HG03159 (cell line): ENCODE results near the gene TOGARAM2.
"Not testable (repeated sequence)": the region's sequence is repeated elsewhere in the genome, so short reads cannot be mapped to it uniquely, and the experiment has no call there.

Experiments used
- ATAC-seq: cut with Tn5 transposase; IDR thresholded peaks from one replicate; pipeline ENCODE4 v1.9.1; 2021; ENCODE audit warnings: mild to moderate bottlenecking, moderate library complexity; ENCODE audit not compliant: unreplicated experiment

The TOGARAM2 gene

DNA sequence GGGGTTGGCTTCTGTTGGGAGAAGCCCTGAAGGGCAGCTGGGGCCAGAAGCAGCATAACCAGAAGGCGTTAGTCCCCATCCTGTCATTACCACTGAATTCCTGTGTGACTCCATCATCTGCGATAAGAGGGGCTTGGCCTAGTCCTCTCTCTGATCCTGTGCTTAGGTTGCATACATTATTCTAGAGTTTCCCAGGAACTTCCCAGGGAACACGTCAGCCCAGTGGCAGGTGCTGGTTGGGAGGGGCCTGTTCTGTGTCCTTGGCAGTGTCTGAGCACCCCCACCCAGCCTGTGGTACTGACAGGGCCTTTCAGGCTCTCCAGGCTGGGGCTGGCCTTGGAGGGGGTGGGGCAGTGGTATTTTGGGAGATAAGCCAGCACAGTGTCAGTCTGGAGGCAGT is 4.5 kb upstream of the TOGARAM2 start:
- no peak for ATAC-seq

GRCh38 chr2:28977176-28977875 is 3.8 kb upstream of the TOGARAM2 start:
- ATAC-seq = no peak

- not testable (repeated sequence) for ATAC-seq
Measured at GRCh38 chr2:28978001-28978400, 3.1 kb upstream of the TOGARAM2 start.

DNA sequence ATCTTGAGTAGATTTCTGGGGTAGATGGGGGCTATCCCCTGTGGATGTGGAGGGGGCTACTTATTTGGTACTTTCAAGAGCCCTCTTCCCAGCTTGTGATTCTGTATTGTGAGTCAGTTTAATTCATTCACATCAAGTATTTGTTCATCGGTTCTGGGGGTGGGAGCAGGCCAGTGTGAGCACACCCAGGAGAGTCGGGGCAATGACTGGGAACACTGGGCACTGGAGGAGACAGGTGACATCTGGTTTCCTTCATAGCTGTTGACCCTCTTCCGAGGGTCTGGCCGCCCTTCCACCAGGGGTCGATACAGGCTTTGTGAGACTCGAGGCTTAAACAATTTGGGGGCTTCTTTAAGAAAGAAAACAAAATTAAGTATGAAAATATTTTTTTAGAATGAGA is 2.5 kb upstream of the TOGARAM2 start:
- ATAC-seq = no peak

DNA sequence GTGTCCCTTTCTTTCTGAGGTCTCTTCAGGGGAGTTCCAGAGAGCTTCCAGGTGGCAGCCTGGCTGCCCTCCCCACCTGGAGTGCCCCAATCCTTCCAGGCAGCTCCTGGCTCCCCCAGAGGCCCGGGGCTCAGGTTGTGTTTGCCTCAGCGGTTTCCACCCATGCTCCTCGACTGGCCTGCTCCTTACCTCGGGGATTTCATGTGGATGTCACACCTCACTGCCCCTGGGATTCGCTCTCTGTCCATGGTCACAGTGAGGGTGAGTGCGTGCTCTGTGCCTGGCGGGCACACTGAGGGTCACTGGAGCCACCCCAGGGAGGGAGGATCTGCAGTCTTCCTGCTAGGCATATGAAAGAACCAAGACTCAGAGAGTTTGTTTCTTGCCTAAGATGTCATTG is 2.1 kb upstream of the TOGARAM2 start:
- ATAC-seq = no peak

GRCh38 chr2:28979576-28980366 is 1.3 kb upstream of the TOGARAM2 start:
- no peak for ATAC-seq

DNA sequence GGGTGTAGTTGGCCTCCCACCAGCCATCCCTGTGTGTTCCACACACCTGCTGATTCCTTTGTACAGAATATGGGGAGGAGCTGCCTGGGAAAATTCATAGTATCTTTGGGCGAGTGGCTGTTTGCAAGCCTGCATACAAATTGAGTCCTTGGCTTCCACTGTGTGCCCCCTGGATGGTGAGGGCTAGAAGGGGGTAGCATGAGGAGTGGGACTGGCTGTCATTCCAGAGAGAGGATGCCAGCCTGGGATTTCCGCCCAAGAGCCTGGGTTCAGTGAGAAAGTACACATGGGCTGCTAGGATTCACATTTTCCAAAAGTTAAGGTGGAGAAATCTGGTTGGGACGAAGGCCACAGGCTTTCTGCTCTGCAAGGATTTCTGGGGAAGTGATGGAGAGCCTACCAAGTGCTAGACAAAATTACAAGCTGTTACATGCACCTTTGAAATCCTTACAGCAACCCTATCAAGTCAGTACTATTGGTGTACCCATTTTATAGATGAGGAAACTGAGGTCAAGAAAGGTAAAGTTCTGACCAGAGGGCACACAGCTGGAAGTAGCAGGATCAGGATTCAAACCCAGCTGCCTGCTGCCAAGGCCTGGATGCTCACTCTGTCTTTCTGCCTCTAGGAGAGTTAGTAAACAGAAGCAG is 606 bp upstream of the TOGARAM2 start:
- ATAC-seq = no peak

GRCh38 chr2:28981620-28982376 is 700 bp downstream of the TOGARAM2 start:
- ATAC-seq = no peak

DNA sequence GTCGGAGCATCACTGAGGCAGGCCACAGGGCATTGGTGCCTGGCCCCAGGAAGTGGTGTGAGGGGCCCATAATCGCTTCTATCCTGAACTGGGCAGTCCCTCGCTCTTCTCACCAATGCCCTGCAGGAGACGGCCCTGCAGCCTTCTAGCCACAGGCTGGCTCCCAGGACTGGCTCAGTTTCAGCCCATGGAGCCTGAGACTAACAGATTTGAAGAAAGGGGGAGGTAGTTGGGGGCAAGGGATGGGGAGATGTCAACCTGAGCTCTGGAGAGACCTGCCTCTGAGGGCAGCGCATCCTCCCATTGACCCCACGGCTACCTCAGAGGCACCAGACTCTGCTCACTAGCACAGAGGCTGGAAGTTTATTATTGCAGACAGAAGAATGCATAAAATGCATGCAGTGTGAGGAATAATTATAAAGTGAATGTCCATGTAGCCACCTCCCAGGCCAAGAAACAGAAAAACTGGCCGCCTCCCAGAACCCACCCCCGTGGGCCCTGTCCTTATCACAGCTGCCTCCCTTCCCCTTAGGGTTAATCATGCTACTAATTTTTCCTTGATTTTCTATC is 1.4 kb downstream of the TOGARAM2 start:
- ATAC-seq = no peak

DNA sequence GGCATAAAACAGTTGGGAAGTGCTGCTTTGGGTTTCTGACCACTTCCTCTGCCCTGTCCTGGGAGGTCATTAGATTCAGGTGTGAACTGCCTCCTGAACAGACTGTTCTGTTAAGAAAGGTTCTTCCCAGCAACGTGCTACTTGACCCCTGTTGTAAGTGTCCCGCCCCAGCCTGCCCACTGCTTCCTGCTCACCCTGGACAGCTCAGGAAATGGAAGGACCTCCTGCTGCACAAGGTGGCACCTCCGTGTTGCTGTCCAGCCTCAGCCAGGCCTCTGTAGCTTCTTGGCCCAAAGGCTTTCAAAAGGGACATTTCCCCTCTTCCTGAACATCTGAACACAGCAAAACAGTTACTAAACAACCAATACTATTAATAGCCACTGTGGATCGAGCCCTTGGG is 5.3 kb downstream of the TOGARAM2 start:
- no peak for ATAC-seq

- no peak for ATAC-seq
Measured at GRCh38 chr2:28989973-28990372, 8.9 kb downstream of the TOGARAM2 start.

DNA sequence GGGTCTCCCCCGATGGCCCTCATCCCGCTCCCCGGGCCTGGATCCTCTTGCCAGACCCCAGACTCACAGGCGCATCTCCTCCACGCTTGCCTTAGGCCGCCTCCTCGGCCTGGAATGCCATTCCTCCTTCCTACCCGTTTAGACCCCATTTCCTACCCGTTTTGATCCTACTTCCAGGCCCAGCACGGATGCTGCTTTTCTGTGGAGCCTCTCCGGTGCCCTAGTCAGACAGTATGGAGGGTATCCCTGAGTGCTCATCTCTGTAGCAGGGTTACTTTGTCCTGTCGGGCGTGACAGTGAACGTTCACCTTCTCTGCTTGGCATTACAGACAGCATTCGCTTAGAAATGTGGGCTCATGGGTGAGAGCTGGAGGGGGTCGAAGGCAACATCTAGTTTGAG is 9.3 kb downstream of the TOGARAM2 start:
- no peak for ATAC-seq

- ATAC-seq = no peak
Measured at GRCh38 chr2:28991021-28991420, 9.9 kb downstream of the TOGARAM2 start.

GRCh38 chr2:28991460-28991859 is 10.4 kb downstream of the TOGARAM2 start:
- ATAC-seq = no peak

- ATAC-seq = no peak
Measured at GRCh38 chr2:28993206-28993960, 12.3 kb downstream of the TOGARAM2 start.

DNA sequence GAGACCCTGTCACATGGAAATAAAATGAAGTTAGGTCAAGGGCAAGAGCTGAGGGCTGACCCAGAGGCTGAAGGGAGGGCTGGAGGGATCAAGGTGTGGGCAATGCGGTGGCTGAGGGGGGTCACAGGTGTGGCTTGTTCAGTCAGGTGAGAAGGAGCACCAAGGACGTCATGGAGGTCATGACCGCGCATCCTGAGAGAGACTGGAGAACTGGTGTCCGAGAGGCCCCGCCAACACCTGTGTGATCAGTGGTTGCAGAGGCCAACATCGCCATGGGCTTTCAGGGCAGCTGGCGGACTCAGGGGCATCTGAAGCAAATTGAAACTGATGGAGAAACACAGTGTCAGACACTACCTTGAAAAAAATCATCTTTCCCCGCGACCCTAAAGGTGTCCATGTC is 13.0 kb downstream of the TOGARAM2 start:
- no peak for ATAC-seq

- no peak for ATAC-seq
Measured at GRCh38 chr2:28994679-28995078, 13.6 kb downstream of the TOGARAM2 start.

DNA sequence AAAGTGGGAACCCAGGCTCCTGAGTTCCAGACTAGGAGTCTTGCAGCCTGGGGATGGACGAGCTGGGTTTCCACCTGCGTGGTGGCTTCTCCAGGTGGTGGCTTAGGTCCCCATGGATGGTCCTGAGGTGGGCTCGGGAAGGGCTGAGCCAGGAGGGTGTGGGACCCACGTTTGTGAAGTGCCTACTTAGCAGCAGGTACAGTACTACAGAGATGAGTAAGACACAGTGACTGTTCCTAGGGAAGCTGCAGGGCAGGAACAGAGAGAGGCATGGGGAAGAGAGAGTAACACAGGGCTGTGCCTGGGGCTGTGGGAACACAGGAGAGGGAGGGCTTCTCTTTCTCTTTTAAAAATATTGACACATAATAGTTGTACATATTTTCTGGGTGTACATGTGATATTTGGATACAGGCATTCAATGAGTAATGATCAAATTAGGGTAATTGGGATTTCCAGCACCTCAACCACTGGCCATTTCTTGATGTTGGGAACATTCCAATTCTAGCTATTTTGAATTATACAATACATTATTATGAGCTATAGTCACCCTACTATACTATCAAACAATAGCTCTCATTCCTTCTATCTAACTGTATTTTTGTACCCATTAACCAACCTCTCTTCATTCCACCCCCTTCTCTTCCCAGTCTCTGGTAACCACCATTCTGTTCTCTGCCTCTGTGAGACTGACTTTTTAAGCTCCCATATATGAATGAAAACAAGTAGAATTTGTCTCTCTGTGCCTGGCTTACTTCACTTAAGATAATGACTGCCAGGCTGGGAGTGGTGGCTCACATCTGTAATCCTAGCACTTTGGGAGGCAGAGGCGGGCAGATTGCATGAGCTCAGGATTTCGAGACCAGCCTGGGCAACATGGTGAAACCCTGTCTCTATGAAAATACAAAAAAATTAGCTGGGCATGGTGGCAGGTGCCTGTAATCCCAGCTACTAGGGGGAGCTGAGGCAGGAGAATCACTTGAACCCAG is 15.0 kb downstream of the TOGARAM2 start:
- no peak for ATAC-seq

- no peak for ATAC-seq
Measured at GRCh38 chr2:28997237-28997846, 16.2 kb downstream of the TOGARAM2 start.
